NK-92 (cell line): ENCODE data around the gene ACR.

ENCODE experiments used
- DNase-seq: peaks from one replicate; lab custom pipeline; 2025; ENCODE audit not compliant: unreplicated experiment; lab: John Stamatoyannopoulos, UW

ACR gene

DNA sequence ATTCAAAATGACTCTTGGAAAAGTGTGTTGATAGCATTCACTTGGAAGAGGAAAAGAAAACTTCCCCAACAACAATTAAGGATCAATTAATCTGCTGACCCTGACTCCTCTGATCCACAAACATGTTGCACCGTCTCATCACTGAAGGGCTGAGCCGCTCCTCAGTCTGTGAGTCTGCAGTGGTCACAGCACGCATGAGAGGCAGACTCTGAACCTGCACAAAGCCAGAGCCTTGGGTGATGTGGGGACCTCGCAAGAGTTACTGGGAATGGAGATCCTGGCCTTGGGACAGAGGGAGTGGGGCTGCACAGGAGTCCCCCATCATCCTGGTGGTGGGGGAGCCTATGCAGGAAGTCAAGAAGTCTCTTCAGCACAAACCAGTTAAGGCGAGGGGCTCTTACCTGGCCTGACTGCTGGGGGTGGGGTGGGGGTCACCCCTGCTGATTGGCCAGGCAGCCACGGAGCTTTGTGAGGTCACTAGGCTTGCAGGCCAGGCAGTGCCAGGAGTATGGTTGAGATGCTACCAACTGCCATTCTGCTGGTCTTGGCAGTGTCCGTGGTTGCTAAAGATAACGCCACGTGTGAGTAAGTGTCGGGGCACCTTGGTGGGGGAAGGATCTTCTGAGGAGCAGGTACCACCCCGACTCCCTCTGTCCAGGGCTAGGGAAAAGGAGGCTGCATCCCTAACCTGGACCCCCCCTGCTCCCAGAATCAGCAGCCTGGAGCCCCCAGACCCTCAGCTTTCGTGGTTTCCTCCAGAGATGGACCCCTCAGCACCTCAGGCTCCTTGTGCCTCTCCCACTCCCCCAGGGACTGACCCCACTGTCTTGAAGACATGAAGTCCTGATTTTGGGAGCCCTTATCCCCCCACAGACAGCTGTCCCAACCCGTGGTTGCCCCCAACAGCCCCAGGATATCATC is at the start of gene ACR:
TSS of gene ACR (plus strand) at position 477 of the 921 bp plus-strand sequence. CDS start at position 509, 32 bp downstream.
- DNase-seq: no peak

DNA sequence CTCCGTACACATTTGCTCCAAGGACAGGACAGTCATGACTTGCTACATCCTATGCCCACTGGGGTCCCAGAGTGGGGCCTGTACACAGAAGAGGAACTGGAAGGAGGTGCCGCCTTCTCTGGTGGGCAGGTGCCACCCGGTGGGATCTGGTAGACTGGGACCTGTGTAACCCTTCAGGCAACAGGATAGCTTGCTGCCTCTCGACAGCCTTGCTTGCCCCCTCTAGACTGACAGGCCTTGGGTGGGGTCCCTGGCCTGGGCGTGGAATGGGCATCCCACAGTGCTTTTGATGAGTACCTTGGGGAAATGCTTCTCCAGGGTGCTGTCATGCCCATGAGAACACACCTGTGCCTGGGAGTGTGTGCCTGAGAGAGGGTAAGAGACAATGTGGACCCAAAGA is 49.6 kb upstream of the ACR start:
- DNase-seq: no peak

DNA sequence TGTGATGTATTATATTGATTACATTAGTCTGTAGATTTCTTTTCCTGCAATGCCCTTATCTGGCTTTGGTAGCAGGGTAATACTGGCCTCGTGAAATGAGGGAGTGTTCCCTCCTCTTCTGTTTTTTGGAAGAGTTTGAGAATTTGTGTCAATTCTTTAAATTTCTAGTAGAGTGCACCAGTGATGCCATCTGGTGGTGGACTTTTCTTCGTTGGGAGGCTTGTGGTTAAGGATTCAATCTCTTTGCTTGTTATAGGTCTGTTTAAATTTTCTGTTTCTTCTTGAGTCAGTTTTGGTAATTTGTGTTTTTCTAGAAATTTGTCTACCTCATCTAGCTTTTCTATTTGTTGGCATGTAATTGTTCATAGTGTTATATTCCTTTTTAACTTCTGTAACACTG is 46.5 kb upstream of the ACR start:
- DNase-seq: no peak

DNA sequence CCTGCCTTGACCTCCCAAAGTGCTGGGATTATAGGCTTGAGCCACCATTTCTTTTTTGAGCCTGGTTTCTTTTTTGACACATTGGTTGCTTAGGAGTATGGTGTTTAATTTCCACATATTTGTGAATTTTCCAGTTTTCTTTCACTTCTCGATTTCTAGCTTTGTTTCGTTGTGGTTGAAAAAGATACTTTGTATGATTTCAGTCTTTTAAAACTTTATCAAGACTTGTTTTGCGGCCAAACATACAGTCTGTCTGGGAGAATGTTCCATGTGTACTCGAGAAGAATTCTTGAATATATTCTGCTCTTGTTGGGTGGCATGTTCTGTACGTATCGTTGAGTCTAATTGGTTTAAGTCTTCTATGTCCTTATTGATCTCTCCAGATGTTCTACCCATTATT is 44.5 kb upstream of the ACR start:
- DNase-seq: no peak

DNA sequence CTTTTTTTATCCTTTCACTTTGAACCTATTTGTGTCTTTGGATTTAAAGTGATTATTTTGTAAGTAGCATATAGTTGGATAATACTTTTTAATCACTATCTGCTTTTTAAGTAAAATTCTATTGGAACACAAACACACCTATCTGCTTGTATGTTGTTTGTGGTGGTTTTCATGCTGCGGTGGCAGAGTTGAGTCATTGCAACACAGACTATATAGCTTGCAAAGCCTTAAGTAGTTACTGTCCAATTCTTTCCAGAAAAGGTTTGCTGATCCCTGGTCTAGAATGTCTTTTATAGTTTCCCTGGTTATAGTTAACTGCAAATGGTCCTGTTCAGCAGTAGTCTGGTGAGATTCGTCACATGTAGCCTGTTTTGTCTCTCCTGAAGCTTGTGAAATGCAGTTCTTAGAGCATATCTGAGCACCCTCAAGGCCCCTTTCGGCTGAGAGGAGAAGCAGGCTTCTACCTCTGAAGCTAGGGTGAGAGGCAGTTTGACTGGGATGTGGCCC is 43.9 kb upstream of the ACR start:
- no peak for DNase-seq

DNA sequence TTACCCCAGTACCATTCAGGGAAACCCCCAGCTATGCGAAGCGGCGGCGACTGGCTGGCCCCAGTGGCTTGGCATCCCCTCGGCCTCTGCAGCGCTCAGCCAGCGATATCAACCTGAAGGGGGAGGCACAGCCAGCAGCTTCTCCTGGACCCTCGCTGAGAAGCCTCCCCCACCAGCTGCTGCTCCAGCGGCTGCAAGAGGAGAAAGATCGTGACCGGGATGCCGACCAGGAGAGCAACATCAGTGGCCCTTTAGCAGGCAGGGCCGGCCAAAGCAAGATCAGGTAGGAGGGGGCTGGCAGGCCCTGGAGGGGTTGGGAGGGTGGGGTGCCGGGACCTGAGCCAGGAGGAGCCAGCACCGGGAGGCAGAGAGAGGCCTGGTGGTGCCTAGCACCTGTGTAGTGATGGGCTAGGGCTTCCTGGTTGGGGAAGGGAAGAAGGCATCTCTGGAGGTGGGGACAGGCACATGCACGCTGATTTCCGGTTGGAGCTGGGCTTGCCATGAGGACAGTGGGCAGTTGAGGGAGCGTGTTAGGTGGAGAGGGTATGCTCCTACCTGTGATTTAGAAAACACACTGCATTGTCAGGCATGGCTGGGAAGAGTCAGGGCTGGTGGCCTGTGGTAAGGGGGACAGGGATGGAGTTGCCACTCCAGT is 43.1 kb upstream of the ACR start:
- DNase-seq: no peak

DNA sequence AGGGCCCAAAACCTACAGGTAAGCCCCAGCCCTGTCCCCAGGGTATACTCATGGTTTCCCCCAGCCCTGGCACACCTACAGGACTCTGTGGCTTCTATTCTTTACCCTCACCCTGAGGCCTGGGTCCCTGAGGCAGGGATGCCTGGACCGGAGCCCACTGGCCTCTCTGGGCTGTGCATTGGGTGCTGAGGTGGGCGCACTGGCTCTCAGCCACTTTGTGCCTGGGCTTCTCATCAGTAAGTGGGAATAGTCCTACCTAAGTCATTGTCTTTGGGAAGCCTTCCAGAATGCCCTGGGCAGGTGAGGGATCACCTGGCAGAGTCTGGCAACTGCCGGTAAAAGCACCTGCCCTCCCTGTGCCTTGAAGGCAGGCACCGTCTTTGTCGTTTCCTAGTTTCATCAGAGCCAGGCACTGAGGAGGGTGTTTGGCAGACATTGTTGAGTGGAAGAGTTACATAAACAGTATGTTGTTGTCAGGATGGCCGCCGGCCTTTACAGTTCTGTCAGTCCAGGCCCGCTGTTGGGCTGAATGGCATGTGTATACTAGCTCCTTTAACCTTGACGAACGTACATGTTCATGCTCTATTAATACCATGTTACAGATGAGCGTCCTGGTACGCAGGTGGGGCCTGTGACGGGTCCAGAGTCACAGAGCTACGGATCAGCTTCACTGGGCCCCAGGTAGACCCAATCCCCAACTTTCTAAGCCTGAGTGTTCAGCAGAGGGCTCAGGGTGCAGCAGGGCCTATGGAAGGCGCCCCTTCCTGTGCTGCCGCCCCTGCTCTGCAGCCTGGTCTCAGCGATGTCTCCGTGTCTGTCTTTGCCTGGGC is 42.4 kb upstream of the ACR start:
- DNase-seq: no peak

DNA sequence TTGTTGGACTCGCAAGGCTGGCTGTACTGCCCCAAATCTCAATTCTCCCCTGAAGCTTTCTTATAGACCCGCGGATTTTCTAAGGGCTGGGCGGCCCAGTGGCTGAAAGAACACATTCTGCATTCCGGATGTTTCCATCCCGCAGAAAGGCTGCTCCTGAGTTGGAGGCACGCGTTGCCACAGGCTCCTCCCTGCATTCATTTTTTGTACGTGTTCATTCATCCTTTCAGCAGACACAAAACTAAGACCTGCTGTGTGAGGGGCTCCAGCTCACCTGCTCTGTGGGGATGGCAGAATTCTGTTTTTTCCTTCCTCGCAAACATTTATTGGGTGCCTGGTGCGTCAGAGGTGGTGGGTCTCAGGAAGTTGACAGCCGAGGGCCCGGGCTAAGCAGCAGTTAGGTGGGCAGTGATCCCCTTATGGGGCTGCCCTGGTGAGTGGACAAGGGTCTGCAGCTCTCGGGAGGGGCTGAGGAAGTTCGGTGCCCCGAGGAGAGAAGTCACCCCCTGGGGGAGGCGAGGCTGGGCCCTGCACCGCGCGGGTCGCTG is 41.7 kb upstream of the ACR start:
- DNase-seq: no peak

DNA sequence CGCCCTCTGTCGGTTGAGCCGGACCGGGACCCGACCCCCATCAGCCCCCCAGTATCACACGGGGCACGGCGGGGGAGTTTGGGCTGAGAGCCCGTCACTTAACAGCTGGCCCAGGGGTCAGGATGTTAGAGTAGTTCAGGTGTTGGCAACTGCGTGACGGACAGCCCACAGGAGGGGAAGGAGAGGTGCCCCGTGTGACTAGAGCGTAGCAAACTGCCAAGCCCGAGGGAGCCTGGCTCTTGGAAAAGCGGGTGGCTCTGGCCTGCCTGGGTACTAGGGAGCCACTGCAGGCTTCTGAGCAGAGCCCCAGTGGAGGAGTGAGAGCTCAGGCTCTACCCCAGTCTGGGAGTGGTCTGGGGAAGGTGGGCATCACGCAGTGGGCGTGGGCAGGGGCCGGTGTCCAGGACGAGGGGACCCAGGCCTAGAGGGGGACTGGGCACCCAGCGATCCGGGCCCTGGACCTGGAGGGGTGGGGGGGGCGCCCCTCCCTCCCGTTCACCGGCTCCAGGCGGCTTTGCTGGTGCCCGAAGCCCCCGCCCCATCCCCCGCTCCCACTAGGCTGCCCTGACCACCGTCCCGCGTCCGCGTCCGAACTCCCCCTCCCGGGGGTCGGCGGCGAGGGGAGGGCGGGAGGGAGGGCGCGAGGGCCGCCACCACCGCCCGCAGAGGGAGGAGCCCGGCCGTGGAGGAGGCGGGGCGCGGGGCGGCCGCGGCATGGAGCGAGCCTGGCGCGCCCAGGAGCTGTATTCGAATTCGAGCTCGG is 41.0 kb upstream of the ACR start:
- no peak for DNase-seq

DNA sequence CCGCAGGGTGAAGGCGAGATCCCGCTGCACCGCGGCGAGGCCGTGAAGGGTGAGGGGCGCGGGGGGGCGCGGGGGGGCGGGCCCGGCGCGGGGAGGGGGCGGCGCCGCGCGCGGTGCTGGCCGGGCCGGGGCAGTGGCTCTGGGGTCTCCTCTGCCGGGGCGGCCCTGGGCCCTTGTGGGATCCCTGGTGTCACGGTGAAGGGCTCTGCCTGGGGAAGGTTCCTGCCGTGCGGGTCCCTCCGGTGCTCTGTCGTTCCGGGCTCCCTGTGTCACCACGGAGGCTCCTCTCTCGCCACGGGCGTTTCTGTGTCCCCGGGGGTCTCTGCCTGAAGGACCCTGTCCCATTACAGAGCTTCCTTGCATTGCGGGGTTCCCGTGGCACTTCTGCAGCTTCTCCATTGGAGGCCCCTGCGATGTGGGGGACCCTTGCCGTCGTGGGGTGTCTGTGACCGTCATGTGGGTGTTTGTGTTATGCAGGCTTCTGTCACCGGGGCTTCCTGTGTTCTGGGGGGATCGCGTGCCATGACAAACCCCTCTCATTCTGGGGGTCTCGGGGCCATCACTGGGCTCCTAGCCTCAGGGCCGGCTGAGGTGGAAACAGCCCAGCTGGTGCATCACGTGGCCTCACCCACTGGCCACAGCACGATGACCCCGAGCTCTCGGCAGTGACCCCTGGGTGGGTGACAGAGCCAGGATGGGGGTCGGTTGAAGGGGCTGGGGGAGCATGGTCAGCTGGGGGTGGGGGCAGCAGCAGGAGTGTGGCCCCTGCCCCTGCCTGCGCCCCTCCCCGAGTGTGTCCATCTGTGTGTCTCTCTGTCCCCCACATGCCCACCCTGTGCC is 40.1 kb upstream of the ACR start:
- no peak for DNase-seq

DNA sequence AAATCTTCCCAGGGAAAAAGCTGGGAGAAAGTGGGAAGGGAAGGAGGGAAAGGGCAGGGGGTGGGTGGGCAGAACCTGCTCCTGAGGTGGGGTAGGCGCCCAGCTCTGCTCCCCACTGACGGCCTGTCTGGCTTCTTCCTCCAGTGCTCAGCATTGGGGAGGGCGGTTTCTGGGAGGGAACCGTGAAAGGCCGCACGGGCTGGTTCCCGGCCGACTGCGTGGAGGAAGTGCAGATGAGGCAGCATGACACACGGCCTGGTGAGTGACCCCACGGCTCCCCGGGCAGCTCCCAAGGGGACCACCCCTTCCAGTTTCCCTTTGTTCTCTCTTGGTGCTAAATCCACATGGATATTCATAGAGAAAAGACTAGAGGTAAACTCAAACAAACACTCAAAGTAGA is 39.5 kb upstream of the ACR start:
- DNase-seq: no peak

DNA sequence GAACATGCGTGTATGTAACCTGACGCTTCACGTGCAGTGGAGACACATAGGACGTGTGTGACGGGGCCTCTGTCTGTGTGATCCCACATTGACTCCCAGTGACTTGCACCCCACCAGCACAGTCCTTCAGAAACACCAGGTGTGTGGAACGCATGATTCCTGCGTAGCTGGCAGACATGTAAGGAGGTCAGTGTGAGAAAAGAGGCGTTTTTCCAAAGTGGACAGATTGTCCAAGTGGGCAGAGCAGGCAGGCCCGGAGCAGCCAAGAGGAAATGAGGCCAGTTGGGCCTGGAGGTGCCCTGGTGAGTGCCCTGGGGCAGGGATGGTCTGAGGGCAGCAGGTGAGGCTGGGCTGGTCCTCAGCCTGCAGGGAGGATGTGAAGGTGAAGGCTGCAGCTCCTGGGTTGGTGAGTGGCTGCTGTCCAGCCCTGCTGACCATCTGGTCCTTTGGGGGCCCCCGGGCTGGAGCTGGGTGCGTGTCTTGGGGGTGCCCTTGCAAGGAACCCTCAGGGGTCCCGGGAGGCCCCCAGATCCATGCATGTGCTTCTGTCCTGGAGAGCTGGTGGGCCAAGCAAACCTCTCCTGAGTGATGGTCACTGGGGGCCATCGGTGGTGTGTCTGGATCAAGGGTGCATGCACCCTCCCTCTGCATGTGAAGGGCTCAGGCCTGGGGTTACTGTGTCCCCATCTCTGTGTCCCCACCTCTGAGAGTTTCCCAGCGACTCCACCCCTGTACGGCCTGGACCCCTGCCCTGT is 38.8 kb upstream of the ACR start:
- no peak for DNase-seq

DNA sequence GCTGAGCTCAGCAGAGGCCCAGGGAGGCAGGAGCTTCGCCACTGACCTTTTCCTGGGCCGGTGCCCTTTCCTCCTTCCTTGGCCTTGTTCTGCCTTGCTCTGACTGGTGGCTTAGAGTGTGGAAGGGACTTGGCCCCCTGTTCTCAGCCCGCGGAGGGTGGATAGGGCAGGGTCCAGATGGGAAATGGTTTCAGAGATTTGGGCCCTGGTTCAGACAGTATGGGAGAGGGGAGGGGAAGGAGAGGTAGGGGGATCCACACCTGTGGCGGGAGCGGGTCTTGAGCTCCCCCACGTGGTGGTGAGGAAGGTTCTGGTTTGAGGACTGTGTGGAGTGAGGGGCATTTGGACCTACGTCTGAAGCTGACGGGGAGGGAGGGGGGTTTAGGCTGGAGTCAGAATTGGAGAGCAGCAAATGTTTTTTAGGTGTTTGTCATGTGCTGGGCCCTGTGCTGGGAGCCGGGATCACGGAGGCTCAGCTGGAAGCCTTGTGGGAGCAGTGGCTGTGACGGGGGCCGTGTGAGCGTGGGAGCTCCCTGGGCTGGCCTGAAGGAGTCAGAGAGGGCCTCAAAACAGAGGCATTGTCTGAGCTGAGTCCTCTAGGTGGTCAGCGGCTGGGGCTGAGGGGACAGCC is 38.1 kb upstream of the ACR start:
- DNase-seq: no peak

DNA sequence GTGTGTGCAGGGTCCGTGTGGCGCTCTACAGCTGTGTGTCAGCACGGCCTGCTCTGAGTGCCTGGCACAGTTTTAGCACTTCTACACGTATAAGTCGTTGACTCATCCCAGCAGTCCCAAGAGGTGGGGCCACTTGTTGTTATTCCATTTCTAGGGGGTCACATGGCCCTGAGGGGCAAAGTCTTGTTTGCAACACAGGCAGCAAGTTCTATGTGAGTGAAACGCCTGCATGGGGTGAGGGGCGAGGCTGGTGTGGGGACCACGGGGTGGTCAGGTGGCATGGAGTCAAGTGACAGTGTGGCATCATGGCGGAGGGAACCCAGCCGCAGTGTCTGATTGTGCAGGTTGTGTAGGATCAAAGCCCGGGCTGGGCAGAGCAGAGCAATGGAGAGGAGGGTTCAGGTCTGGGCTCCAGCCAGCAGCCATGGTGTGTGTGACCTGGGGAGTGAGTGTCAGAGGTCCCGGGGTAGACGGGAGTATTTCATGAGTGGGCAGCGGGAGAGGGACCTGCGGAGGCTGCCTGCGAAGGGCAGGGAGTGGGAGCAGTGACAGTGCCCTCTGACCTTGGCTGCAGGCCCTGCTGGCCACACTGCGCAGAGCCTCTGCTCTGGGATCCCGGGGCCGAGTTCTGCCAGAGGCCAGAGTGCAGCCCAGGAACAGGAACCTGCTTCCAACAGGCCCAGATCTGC is 37.5 kb upstream of the ACR start:
- DNase-seq: no peak

DNA sequence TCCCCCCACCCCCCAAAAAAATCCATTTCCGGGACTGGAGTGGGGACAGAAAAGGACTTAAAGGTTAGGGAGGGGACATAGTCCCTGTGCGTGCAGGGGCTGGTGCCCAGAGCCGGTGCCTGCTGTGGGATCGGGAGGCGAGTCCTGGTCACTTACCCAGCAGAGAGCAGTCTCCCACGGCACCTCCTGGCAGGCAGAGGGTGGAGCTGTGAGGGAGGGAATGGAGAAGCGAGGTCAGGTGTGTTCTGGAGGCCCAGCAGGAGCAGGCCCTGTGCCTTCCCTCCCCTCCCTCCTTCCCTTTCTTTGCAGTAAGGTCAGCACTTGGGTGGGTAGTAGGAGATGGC is 37.0 kb upstream of the ACR start:
- DNase-seq: no peak

DNA sequence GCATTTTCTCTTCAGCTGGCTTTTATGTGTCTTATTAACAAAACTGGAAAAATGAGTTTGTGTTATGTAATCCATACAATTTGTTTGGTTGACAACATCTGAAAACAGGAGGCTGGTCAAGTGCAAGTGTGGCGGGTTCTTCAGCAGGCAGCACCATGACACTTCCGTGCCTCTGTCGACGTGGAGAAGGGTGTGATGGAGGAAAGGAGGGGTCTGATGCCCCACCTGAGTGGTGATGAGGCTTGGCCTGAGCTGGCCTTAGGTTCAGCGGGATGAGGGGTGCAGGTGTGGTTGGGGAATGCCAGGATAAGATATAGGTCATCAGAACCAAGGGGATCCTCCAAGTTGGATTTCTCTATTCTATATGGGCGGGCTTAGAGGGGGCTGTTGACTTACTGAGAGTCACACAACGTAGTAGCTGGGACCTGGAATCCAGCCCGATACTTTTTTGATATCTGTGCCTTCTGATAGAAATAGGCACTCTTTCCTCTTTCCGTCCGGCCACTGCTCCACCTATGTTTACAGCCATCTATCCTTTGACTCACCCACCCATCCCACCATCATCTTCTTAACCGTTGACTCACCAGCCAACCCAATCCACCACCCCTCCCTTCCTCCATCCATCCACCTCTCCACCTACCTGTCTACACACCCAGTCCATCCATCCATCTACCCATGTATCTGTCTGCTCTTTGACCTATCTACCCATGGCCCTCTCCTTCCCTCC is 36.4 kb upstream of the ACR start:
- DNase-seq: no peak

DNA sequence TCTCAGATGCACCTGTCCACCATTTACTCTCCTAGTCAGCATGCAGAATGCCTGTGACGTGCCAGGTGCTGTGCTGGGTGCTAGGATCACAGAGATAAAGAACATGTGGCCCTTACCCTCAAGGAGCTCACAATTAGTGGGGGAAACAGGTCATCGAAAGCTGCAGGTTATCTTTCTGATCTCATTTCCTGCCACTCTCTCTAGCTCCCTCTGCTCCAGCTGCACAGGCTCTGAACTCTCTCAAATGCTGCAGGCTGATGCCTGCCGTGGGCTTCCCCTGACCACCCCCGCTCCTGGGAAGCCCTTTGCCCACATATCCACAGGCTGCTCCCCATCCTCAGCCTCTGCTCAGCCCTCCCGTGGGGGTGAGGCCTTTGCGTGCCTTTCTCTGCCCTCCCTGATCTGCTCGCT is 35.7 kb upstream of the ACR start:
- no peak for DNase-seq
